Measurements from ENCODE around the gene HSD17B1. TPM values are rescaled to one million over a fixed set of nuclear protein-coding genes. Genes with fewer than 3 reads are reported as not detected.

HSD17B1 gene
- total RNA-seq, 2 donors from 2014 or later, result 0.90 to 1.2 TPM

DNA sequence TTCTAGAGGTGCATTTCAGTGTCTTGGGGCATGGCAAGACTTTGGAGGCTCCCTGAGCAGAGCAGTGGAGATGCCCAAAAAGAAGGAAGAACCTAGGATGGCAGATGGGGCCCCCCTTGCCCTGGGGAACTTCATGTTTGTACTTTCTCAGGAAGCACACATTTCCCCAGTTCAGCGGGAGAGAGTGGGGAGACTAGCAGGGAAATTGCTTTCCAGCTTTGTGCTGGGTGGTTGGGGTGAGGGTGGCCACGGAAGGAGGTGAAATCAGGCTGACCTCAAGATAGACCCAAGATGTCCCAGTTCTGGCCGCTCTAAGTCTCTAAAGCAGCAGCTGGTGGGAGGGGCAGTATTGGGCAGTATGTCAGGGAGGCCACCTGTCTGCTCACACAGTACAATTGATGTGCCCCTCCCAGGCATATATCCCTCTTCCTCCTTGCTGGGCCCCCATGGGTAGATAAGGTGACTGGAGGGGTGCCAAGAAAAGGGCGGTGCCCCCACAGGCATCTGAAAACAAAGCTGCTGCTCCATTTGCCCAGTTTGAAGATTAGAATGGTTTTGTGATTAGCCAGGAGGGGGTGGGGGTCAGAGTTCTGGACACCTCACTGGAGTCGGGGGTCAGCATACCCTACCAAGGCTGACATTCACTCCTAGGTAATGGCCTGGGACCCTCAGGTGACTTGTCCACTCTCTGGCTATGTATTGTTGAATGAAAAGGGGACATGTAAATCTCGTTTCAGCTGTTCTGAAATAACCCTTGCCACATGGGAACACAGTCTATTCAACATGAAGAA, 33.8 kb upstream of the HSD17B1 start:
- no peaks in the 10 kb centered on the region for H3K27me3 Mint-ChIP-seq
- no peak overlapping the region for H3K4me3 Mint-ChIP-seq
- ATAC-seq, result no peak
- H3K27ac Mint-ChIP-seq, result no peak overlapping the region
- DNase-seq, result no peak
- H3K36me3 Mint-ChIP-seq (ENCODE audit: low read depth), result peaks cover 3% of the 10 kb centered on the region
- H3K4me1 Mint-ChIP-seq, result peaks cover 4% of the 10 kb centered on the region
- H3K9me3 ChIP-seq (ENCODE audit: control insufficient read depth, low read length, poor library complexity, severe bottlenecking), result no peaks in the 10 kb centered on the region

DNA sequence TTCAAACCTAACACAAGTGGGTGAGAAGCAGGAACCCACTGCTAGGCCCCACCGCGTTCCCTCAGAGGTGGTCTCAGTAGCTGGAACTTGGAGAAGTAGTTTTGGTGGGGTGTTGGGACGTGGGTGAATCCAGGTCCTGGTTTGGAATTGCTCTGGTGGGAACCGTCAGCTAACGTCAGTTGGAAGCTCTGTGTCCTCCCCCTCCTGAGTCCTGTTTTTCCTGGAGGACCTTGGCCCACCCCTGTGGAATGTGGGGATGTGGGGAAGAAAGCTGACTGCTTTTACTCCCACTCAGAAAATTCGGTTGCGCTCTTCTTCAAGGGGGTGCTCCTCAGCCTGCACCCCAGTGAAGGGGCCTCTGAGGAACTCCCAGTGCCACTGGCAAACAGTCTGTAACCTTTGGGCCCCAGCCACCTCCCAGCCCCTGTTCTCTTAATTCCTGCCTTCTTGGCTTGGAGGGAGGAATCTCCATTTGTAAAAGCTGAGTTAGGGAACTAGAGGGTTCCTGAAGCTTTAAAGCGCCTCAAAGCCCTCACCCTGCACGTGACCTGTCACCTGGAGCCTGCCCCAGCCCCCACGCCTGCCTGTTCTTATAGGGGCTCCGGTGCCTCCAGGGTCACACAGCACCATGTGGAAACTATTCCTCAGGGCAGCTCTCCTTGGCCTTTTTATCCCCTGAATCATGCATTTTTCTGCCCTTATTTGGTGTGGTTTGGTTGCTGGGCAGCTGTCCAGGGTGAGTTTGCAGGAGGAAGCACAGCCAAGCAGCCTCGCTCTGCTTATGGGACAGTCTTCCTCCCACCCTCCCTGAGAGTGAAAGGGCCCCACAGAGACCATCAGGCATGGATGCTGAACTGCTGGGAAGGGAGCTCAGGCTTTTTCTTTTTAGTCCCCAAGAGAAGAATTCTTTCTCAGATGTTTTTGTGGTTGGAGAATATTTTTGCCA, 32.9 kb upstream of the HSD17B1 start:
- Mint-ChIP-seq H3K4me3 (no peak overlapping the region), H3K27ac (no peak overlapping the region), H3K4me1 (peaks cover 6% of the 10 kb centered on the region), H3K36me3 (ENCODE audit: low read depth) (peaks cover 3% of the 10 kb centered on the region), H3K27me3 (no peaks in the 10 kb centered on the region)
- no peaks in the 10 kb centered on the region for H3K9me3 ChIP-seq (ENCODE audit: control insufficient read depth, low read length, poor library complexity, severe bottlenecking)
- ATAC-seq (no peak), DNase-seq (no peak)

DNA sequence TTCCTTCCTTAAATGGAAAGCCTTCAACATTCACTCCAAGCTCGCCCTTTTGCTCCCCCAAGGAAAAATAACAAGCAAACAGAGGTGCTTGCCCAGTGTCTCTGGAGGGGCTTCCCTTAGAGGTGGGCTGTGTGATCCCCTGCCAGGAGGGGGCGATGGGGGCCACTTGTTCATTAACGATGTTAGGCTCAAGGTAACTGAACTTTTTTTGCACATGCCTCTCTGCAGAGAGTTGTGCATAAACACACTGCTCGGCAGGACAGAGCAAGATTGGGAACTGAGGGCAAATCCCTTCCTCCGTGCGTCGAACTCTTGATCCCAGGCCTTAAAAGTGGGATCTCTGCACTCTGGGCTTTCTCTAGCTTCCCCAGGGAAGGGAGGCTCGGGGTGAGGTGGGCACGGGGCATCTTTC, 32.2 kb upstream of the HSD17B1 start:
- no peak overlapping the region for H3K27ac Mint-ChIP-seq
- no peaks in the 10 kb centered on the region for H3K9me3 ChIP-seq (ENCODE audit: control insufficient read depth, low read length, poor library complexity, severe bottlenecking)
- H3K27me3 Mint-ChIP-seq, result no peaks in the 10 kb centered on the region
- ATAC-seq (no peak), DNase-seq (no peak)
- peaks cover 6% of the 10 kb centered on the region for H3K4me1 Mint-ChIP-seq
- H3K4me3 Mint-ChIP-seq, result no peak overlapping the region
- peaks cover 3% of the 10 kb centered on the region for H3K36me3 Mint-ChIP-seq (ENCODE audit: low read depth)

DNA sequence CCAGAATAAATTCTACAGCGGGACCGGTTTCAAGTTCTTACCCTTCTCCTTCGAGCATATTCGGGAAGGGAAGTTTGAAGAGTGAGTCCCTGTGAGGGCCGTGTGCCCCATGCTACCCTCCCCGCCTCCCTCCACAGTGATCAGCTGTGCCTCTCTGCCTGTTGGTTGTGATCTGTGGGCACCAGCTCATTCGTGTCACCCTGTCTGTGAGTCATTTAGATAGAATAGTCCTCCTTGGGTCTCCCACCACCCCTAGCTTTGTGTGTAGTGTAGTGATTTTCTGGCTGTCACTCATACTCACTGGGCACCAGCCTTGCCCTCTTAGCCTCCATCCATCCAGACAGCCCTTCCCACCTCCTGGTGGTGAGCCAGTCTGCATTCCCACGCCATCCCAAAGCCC, 31.7 kb upstream of the HSD17B1 start:
- no peaks in the 10 kb centered on the region for H3K9me3 ChIP-seq (ENCODE audit: control insufficient read depth, low read length, poor library complexity, severe bottlenecking)
- H3K27me3 Mint-ChIP-seq, result no peaks in the 10 kb centered on the region
- peaks cover 6% of the 10 kb centered on the region for H3K4me1 Mint-ChIP-seq
- no peak for DNase-seq
- H3K36me3 Mint-ChIP-seq (ENCODE audit: low read depth), result peaks cover 3% of the 10 kb centered on the region
- H3K27ac Mint-ChIP-seq, result no peak overlapping the region
- H3K4me3 Mint-ChIP-seq, result no peak overlapping the region
- no peak for ATAC-seq

DNA sequence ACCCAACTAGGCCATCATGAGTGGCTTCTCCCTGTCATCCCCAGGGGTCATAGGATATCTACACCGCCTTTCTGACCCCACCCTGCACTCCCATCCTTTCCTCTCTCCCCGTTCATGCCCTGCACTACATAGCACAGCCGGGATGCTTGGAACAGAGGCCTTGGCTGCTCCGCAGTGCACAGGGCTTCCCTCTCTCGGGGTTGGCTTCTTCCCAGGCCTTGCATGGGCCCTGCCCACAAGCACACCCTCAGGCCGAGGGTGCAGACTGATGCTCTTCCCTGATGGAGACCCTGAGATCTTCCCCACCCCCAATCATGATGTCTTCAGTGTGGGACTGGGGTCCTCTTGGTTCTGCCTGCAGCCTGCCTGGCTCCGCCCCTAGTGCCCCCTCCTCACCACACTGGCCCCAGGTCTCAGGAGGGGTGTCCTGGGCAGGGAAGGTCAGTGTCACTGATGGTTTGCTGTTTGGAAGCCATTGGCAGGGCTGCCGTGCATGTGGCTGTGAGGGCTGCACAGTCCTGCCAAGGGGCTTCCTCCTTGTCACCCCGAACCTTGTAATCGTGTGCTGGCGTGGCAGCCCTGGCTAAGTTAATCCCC, 31.0 kb upstream of the HSD17B1 start:
- H3K4me1 Mint-ChIP-seq, result peaks cover 6% of the 10 kb centered on the region
- H3K36me3 Mint-ChIP-seq (ENCODE audit: low read depth), result peaks cover 3% of the 10 kb centered on the region
- H3K27ac Mint-ChIP-seq, result no peak overlapping the region
- no peak overlapping the region for H3K4me3 Mint-ChIP-seq
- no peak for ATAC-seq
- DNase-seq, result no peak
- H3K9me3 ChIP-seq (ENCODE audit: control insufficient read depth, low read length, poor library complexity, severe bottlenecking), result no peaks in the 10 kb centered on the region
- no peaks in the 10 kb centered on the region for H3K27me3 Mint-ChIP-seq

DNA sequence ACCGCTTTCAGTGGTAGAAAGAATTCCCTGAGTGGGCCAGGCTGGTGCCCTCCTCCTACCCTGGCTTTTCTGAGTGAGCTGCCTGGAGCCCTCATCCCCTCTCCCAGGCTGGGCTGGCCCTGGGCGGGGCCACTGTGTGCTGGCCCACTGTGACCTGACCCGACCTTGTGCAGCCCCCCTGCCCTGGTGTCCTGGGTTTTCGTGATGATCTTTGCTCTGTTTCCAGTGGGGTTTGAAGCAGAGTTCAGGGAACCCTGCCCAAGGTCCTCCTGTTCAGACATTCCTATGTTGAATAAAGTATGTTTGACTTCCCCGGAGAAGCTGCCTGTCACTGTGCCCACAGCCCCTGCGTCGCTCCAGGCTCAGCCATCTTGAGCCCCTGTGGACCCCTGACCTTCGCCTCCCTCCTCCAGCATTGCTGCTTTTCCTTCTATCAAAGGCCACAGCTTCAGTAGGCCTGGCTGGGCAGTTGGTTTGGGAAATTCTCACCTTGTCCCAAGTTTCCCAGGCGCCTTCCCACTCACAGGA, 30.4 kb upstream of the HSD17B1 start:
- no peaks in the 10 kb centered on the region for H3K27me3 Mint-ChIP-seq
- peaks cover 3% of the 10 kb centered on the region for H3K36me3 Mint-ChIP-seq (ENCODE audit: low read depth)
- DNase-seq (no peak), ATAC-seq (no peak)
- H3K9me3 ChIP-seq (ENCODE audit: control insufficient read depth, low read length, poor library complexity, severe bottlenecking), result no peaks in the 10 kb centered on the region
- no peak overlapping the region for H3K27ac Mint-ChIP-seq
- peaks cover 8% of the 10 kb centered on the region for H3K4me1 Mint-ChIP-seq
- H3K4me3 Mint-ChIP-seq, result no peak overlapping the region

DNA sequence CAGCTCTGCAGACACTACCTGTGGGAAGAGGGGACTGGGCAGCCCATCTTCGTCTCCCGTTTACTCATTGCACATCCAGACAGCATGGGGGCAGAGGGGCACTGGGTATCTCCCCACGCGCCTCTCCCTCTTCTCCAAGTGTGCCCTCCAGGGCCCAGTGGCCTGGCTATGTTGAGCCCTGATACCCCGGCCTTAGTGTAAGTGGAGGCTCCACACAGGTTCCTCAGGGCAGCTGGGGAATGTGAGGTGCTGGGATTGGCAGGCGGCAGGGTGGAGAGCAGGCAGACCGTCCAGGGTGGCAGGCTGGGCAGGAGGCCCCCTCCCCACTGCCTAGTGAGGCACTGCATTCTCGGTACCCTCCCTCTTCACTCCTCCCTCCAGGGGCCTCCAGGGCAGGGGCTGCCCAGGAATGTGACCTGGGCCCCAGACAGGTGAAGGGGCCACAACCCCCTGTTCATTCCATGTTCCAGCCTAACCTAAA, 29.9 kb upstream of the HSD17B1 start:
- Mint-ChIP-seq H3K27me3 (no peaks in the 10 kb centered on the region), H3K36me3 (ENCODE audit: low read depth) (peaks cover 3% of the 10 kb centered on the region), H3K4me1 (peaks cover 5% of the 10 kb centered on the region), H3K4me3 (no peak overlapping the region), H3K27ac (no peak overlapping the region)
- DNase-seq (no peak), ATAC-seq (no peak)
- H3K9me3 ChIP-seq (ENCODE audit: control insufficient read depth, low read length, poor library complexity, severe bottlenecking), result no peaks in the 10 kb centered on the region

DNA sequence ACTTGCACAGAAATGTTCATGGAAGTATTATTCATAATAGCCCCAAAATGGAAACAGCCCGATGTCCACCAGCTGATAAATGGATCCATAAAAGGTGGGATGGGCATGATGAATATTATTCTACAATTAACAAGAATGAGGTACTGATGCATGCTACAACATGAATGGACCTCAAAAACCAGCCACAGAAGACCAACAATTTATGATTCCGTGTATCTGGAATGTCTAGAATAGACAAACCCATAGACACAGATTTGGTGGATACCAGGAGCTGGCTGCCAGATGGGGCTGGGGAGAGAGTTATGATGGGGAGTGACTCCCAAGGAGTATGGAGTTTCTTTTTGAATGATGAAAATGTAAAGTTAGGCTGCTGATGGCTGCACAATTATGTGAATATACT, 27.5 kb upstream of the HSD17B1 start:
- H3K4me1 Mint-ChIP-seq, result peaks cover 7% of the 10 kb centered on the region

DNA sequence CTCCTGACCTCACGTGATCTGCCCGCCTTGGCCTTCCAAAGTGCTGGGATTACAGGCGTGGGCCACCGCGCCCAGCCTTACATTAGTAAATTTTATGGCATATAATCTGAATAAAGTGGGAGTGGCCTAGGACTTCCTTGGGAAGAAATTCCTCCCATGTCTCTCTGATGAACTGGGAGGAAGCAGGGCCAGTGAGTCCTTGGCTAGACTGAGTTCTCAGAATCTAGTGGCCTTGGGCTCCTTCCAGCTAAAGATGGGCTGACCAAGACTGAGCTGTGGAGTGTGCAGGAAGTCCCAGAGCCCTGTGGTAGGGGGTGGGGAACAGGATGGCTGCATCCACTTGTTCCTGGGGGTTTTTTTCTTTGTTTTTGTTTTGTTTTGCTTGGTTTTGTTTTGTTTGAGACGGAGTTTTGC, 26.7 kb upstream of the HSD17B1 start:
- Mint-ChIP-seq H3K27ac (no peak overlapping the region), H3K4me3 (no peak overlapping the region), H3K36me3 (ENCODE audit: low read depth) (peaks cover 3% of the 10 kb centered on the region), H3K4me1 (peaks cover 14% of the 10 kb centered on the region), H3K27me3 (no peaks in the 10 kb centered on the region)
- no peaks in the 10 kb centered on the region for H3K9me3 ChIP-seq (ENCODE audit: control insufficient read depth, low read length, poor library complexity, severe bottlenecking)
- DNase-seq (no peak), ATAC-seq (no peak)

More for the DNA sequence above, 27.5 kb upstream of the HSD17B1 start:
- Mint-ChIP-seq H3K4me3 (no peak overlapping the region), H3K27me3 (no peaks in the 10 kb centered on the region), H3K27ac (no peak overlapping the region), H3K36me3 (ENCODE audit: low read depth) (peaks cover 3% of the 10 kb centered on the region)
- no peak for ATAC-seq
- no peak for DNase-seq
- no peaks in the 10 kb centered on the region for H3K9me3 ChIP-seq (ENCODE audit: control insufficient read depth, low read length, poor library complexity, severe bottlenecking)

DNA sequence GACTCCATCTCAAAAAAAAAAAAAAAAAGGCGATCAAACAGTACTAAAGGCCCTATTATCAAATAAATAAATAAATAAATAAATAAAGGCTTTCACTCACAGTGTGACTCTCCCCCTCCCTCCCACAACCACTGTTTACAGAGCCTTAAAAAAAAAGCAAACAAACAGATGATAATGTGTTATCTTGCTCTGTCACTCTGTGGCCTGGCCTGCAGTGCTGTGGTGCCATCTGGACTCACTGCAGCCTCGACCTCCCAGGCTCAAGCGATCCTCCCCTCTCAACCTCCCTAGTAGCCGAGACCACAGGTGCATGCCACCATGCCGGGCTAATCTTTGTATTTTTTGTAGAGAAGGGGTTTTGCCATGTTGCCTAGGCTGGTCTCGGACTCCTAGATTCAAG, 24.8 kb upstream of the HSD17B1 start:
- Mint-ChIP-seq H3K36me3 (ENCODE audit: low read depth) (no peaks in the 10 kb centered on the region), H3K4me1 (peaks cover 19% of the 10 kb centered on the region), H3K27ac (no peak overlapping the region), H3K4me3 (no peak overlapping the region), H3K27me3 (no peaks in the 10 kb centered on the region)
- DNase-seq (no peak), ATAC-seq (no peak)
- no peaks in the 10 kb centered on the region for H3K9me3 ChIP-seq (ENCODE audit: control insufficient read depth, low read length, poor library complexity, severe bottlenecking)

DNA sequence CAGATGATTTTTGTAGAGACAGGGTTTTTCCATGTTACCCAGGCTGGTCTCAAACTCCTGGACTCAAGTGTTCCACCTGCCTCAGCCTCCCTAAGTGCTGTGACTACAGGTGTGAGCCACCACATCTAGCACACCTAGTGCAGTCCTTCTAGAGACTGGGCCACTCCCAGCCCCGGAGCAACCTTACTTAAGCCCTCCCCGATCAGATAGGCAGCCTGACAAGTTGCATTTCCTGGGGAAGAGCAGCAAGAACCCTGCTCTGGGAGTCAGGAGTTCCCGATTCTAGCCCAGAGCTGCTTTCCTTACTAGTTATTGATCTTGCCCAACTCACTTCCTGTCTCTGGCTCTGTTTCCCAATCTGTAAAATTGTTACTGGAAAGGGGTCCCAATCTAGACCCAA, 23.7 kb upstream of the HSD17B1 start:
- ATAC-seq (no peak), DNase-seq (no peak)
- no peaks in the 10 kb centered on the region for H3K36me3 Mint-ChIP-seq (ENCODE audit: low read depth)
- H3K9me3 ChIP-seq (ENCODE audit: control insufficient read depth, low read length, poor library complexity, severe bottlenecking), result no peaks in the 10 kb centered on the region
- no peak overlapping the region for H3K4me3 Mint-ChIP-seq
- no peak overlapping the region for H3K27ac Mint-ChIP-seq
- H3K27me3 Mint-ChIP-seq, result peaks cover 5% of the 10 kb centered on the region
- peaks cover 24% of the 10 kb centered on the region for H3K4me1 Mint-ChIP-seq

DNA sequence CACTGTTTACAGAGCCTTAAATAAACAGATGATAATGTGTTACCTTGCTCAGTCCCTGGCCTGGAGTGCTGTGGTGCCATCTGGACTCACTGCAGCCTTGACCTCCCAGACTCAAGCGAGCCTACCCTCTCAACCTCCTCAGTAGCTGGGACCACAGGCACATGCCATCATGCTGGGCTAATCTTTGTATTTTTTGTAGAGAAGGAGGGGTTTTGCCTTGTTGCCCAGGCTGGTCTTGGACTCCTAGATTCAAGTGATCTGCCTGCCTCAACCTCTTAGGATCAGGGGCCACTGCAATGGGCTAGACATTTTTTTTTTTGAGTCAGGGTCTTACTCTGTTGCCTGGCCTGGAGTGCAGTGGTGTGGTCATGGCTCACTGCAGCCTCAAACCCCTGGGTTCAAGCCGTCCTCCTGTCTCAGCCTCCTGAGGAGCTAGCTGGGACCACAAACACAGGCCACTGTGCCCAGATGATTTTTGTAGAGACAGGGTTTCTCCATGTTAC, 21.7 kb upstream of the HSD17B1 start:
- no peaks in the 10 kb centered on the region for H3K9me3 ChIP-seq (ENCODE audit: control insufficient read depth, low read length, poor library complexity, severe bottlenecking)
- Mint-ChIP-seq H3K4me3 (peak overlapping the region; percentile 79), H3K36me3 (ENCODE audit: low read depth) (no peaks in the 10 kb centered on the region), H3K27ac (peak overlapping the region; percentile 70), H3K27me3 (peaks cover 5% of the 10 kb centered on the region), H3K4me1 (peaks cover 25% of the 10 kb centered on the region)
- no peak for DNase-seq
- ATAC-seq, result no peak
